Keratinocyte (primary cell): ENCODE results near the gene PHRF1.

Source experiments
- CTCF ChIP-seq, 3 experiments: IDR thresholded peaks in 1 of 3; conservative IDR thresholded peaks in 1 of 3; optimal IDR thresholded peaks in 1 of 3; 2 replicates in 2 of 3; 3 replicates in 1 of 3; pipeline versions ENCODE3 to v1.5.1; 2011; ENCODE audit warnings: low read length in 3 of 3, mild to moderate bottlenecking in 3 of 3, moderate library complexity in 2 of 3, control low read depth in 1 of 3, inconsistent platforms in 1 of 3; ENCODE audit not compliant: insufficient read depth in 2 of 3; ENCODE audit errors: extremely low read depth in 1 of 3
- EZH2 ChIP-seq: IDR thresholded peaks from one replicate; pipeline ENCODE4 v1.6.1; 2012; ENCODE audit warnings: inconsistent platforms, mild to moderate bottlenecking, low read length, moderate library complexity

- TF ChIP-seq CTCF (optimal IDR thresholded peaks at IDR 0.05 in 1 of 3, IDR thresholded peaks at IDR 0.05 in 1 of 3, conservative IDR thresholded peaks at IDR 0.05 in 1 of 3; ENCODE audit: extremely low read depth in 1 of 3, insufficient read depth in 2 of 3, low read length in 3 of 3) (no peak), EZH2 (no peak)
Measured at GRCh38 chr11:584287-584686, 8.0 kb downstream of the PHRF1 start.
